SIG-M5 treated with dmso at 0.1 percent for 504 hours (cell line): ENCODE results near the gene CERS5.
A peak's percentile ranks its signal among the peaks of the same experiment; 100 is the strongest.

Source experiments
- DNase-seq: peaks from one replicate; lab custom pipeline; 2025; ENCODE audit not compliant: unreplicated experiment; lab: John Stamatoyannopoulos, UW

Gene CERS5

DNA sequence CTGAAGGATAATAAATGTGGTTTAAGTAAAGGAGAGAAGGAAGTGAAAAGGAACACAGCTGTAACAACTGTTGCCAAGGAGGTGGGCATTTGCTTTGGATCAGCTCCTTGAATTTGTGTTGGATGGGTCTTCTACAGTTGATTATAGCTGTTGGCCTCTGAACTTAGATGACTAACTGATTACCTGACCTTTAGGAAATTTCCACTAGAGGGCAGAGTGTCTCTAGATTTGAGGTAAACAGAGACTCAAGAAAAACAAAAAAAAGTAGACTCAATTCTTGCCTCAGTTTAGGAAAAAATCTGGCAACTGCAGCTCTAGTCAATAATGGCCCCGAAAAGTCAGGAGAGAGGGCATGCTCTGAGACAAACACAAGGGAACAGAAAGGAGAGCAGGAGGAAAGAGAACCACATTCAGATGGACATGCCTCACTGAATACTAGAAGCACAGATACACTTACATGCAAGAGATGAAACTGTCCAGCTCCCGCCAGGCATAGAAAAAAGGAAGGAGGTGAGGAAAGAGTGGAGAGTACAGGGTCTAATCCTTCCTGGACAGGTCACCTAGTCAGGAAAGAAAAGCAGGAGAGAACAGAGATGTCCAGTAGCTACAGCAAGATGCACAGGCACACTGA, 34.5 kb downstream of the CERS5 start:
- no peak for DNase-seq

DNA sequence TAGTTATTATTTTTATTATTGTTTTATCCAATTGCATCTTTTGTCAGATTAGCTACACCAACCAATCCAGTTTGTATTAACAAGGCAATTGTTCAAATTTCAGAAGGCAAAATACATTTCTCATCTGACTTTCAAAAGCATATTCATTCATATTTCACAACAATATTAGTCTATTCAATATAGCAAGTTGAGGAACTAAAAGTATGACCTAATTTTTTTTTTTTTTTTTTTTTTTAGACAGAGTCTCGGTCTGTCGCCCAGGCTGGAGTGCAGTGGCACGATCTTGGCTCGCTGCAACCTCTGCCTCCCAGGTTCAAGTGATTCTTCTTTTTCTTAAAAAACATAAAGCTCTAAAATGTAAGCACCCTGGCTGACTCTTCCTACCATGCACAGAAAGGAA, 37.9 kb downstream of the CERS5 start:
- no peak for DNase-seq

DNA sequence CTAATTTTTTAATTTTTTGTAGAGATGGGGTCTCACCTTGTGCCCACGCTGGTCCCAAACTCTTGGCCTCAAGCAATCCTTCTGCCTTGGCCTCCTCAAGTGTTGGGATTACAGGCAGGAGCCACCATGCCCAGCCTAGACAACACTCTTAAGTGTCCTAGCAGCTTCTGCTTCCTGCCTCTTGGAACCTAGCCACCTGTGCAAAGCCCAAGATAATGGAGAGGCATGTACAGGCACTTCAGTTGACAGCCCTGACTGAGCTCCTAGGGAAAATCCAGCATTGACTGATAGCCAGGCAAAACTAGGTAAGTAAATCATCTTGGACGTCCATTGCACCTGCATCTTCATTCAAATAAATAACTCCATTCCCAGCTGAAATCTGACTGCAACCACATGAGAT, 39.6 kb downstream of the CERS5 start:
- no peak for DNase-seq

DNA sequence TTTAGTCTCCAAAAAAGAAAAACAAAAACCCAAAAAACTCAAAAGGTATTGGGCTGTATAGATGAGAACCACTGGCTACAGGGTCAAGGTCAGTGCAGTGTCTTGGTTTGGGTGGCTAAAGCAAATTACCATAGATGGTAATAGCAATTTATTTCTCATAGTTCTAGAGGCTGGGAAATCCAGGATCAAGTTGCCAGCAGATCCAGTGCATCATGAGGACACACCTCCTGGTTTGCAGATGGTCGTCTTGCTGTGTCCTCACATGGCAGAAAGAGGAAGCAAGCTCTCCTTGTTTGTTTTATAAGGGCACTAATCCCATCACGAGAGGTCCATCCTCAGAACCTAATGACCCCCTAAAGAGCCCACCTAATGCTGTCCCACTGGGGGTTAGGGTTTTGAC, 44.0 kb downstream of the CERS5 start:
- DNase-seq = no peak

DNA sequence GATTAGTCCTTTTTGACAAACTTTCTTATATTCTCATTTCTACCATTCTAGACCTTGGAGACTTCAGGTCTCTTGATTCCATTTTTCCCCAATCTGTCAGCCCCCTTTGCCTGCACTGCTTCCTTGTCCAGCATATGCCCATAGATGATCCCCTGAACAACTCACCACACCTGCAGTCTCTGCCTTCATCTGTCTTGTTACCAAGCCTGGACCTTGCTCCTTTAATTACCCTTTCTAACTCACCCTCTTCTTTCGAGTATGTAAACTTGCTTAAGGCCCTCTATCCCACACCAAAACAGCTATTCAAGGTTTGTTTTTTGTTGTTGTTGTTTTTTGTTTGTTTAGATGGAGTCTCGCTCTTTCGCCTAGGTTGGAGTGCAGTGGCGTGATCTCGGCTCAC, 45.5 kb downstream of the CERS5 start:
- no peak for DNase-seq

DNA sequence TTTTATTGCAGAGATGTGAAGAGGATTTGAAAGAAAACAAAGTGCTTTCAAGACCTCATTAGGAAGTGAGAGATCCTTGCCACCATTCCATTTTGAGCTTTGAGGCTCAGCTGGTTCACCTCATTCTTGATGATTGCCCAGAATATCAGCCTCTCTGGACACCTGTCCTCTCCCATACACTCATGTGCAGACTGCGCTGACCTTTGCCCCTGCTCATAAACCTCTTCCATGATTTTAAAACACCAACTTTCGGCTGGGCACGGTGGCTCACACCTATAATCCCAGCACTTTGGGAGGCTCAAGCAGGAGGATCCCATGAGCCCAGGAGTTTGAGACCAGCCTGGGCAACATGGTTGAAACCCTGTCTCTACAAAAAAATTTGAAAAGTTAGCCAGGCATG, 46.2 kb downstream of the CERS5 start:
- DNase-seq = no peak

DNA sequence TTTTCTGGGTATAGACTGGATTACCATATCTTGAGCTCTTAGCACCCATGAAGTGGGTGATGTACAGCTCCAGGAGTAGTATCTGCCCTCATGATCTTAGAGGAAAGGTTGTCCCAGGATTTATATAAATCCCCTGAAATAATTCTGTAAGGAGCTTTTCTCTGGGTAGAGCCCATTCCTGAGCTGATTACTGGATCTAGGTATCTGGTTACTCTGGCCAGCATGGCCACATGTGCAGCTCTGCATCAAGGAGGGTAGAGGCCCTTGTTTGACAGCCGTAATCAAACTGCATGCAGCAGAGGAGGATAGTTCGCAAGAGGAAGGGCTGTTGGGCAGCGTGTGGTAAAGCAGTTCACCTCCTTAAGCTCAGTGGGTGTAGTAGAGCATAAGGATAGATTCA, 46.6 kb downstream of the CERS5 start:
- no peak for DNase-seq

DNA sequence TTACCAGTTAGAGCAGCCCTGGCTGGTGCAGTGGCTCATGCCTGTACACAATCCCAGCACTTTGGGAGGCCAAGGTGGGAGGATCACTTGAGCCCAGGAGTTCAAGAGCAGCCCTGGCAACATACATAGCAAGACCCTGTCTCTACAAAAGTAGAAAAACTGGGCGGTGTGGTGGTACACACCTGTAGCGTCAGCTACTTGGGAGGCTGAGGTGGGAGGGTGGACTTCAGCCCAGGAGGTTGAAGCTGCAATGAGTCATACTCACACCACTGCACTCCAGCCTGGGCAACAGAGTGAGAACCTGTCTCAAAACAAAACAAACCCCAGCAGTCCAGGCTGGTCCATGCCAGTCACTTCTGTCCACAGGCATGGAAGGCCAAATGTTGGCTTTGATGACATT, 47.8 kb downstream of the CERS5 start:
- no peak for DNase-seq

DNA sequence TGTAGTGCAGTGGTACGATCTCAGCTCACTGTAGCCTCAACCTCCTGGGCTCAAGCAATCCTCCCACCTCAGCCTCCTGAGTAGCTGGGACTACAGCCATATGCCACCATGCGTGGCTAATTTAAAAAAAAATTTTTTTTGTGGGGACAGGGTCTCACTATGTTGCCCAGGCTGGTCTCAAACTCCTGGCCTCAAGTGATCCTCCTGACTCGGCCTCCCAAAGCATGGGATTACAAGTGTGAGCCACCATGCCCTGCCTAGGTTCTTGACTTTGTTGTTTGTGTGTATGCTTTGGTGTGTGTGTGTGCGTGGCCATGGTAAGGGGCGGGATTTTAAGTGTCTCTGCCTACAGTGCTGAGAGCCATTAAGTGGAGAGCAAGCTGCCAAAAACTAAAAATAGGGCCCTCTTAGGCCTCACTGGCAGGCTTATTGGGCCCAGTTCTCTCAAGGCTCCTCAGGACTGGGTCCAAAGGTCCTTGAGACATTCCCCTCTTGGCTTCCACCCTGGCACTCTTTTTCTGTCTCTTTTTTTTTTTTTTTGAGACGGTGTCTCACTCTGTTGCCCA, 50.0 kb downstream of the CERS5 start:
- no peak for DNase-seq

DNA sequence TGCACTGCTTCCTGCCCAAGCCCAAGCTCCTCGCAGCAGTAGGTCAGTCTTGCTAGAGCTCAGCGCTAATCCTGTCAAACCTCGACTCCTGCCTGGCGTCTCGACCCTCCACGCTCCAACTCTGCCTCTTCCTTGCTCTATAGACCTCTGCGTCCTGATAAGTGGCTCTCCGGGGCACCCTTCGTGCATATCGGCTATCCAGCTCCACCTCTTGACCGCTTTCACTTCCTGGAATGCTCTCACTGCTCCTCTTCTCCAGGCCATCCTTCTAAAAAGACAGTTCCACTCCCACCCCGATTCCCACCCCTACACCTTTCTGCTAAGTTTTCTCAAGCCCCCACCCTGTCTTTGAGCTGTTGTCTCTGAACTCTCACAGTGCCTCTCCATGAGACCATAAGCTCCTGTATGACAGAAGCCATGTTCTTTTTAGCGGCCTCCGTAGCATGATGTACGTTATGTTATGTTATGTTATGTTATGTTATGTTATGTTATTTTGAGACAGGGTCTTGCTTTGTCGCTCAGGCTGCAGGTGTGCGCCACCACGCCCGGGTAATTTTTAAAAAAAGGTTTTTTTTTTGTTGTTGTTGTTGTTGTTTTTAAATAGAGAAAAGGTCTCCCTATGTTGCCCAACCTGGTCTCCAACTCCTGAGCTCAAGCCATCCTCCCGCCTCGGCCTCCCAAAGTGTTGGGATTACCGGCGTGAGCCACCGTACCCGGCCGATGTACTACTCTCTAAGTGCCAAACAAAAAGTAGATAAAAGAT, 54.5 kb downstream of the CERS5 start:
- peak; percentile 78 for DNase-seq

DNA sequence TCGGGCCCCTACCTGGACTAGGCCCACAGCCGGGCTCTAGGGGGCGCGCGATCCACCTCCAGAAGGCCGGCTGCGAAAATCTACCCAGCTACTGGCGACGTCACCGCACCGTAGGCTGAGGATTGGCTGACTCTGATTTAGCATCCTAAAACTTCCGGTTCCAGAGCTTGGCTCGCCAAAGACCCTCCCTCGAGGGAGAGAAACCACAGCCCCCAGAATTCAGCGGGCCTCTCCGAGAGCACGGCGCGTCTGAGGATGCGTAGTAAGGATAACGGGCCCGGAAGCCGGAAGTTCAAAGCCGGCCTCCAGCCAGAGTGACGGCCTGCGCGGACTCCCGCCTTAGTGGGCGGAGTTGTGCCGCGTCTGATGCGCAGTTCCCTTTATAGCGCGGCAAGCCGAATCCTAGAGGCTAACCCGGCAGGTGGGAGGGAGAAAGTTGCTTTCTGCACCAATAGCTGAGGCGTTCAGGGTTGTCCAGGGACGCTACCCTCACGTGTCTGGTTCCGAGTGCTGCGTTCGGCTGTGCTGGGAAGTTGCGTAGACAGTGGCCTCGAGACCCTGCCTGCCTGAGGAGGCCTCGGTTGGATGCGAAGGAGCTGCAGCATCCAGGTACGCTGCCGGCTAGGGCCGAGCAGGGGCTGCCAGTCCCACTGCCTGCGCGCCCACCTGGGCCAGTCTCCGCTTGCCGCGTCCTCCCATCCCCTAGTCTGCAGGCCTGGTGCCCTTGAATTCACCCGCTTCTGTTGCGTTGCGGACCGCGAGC, 55.3 kb downstream of the CERS5 start, which contains the start of gene COX14:
TSS of gene COX14 (plus strand) at position 544 of the 763 bp plus-strand sequence. CDS start 7,808 bp downstream, outside the sequence.
- peak; percentile 100 for DNase-seq

DNA sequence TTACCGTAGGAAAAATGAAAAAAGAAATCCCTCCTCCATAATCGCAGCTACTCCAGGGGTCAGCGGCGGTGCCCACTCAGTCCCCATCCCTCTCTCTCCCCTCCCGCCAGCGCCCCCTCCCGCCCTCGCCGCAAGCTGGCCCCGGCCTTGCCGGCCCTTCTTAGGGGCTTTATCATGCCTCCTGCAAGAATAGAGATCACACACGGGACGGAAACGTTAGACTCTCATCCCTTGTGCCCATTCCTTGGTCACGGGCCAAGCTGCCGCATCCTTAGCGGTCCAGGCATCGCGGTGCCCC, 55.8 kb downstream of the CERS5 start:
- no peak for DNase-seq

DNA sequence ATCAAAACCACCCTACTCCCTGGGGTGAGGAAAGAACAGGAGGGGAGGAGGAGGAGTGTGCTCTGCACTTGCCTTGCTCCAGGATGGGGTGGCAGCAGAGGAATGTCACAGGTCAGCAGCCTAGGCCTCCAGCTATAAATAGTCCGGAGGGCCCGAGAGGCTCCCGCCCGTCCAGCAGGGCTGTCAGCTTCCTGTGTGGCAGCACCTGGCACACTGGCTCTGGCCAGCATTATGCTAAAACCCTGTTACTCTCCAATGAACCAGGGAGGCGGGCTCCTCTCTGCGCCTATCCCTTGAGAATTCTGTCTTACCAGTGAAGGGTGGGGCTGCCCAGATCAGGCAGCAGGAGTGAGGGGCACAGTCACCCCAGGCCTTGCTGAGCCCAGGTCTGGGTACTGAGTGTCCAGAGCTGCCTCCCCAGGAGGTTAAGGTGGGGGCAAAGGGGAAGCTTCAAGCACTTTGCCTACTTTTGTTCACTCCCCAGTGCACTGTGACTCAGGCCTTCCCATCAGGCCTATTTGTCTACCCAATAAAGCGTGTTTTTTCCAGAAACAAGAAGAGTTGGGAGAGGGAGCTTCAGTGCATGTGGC, 56.3 kb downstream of the CERS5 start:
- peak; percentile 28 for DNase-seq

DNA sequence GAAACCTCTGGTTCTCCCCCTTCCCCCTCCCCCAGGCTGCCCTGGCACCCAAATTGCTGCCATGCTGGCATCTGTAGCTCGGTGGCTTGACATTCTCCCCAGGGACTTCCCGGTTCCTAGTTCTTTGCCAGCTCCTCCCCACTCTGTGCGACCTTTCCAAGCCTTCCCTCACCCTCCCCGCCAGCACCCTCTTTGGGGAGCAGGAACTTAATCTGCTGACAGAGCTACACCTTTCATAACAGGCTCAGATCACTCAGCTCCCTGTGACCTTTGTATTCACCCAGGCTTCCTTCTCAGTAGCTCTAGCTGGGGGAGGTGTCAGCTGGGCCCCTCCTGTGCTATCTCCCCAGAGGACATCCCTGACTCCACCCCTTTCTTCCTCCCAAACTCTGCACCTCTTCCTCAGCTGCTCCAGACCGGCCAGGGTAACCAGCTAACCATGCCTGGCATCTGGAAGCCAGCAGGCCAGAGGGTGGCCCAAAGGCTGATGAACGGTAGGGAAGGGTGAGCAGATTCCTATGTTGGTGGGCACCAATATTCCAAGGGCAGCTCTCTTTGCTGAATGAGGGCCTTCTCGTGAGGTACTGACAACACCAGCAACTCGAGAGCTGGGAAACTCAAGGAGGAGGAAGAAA, 56.9 kb downstream of the CERS5 start:
- no peak for DNase-seq

DNA sequence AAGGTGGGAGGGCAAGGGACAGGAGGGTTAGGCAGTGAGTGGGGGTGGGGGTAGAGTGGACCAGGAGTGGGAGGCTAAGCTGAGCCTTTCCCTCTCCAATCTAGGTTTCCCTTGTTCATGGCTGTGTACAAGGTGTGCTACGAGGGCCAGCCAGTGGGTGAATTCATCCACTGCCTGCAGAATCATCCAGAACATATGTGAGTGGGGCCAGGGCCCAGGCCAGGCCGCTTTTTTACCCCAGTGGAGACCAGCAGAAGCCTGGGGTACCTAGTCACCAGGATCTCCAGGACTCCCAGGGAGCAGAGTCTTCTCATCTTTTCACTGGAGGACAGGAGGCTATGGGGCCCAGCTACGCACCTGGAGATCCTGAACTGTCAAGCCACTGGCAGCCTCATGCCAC, 57.9 kb downstream of the CERS5 start:
- no peak for DNase-seq

DNA sequence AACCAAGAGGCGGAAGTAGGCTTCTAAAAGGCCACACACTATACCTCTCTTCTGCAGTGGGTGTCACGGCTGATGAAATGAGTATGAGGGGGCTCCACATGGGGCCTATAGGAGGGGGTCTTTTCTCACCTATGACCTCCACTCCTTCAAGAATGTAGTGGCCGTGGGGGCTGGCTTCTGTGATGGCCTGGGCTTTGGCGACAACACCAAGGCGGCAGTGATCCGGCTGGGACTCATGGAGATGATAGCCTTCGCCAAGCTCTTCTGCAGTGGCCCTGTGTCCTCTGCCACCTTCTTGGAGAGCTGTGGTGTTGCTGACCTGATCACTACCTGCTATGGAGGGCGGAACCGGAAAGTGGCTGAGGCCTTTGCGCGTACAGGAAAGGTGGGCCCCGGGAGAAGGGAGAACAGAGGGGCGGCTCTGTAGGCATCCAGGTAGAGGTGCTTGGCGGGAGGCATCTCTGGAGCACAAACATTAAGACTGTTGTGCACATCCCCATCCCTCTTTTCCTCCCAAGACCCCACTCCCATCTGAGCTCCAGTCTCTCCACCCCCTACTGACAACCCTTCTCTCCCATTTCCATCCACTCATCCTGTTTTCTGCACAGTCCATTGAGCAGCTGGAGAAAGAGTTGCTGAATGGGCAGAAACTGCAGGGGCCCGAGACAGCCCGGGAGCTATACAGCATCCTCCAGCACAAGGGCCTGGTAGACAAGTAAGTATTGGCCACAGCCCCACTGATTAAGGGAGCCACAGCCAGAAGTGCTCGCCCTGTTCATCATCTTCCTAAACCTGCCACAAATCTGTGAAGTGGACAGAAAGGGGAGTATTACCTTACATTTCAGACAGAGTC, 59.5 kb downstream of the CERS5 start:
- no peak for DNase-seq

DNA sequence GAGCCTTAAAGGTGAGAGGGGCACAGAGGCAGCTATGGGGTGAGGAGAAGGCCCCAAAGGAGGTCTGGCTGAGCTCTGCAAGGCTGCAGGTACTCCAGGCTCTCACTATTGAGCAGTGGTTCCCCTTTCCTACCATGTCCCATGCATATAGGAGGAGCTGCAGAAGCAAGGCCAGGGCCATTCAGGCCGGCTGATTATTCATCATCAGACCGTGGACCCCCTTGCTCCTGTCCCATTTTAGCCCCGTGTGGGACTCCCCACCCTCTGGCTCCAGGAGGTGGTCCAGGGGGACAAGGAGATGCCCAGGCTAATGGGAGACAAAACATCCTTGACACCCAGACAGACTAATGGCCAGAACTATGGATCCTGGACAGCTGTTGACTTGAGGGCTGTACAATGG, 60.3 kb downstream of the CERS5 start:
- no peak for DNase-seq

DNA sequence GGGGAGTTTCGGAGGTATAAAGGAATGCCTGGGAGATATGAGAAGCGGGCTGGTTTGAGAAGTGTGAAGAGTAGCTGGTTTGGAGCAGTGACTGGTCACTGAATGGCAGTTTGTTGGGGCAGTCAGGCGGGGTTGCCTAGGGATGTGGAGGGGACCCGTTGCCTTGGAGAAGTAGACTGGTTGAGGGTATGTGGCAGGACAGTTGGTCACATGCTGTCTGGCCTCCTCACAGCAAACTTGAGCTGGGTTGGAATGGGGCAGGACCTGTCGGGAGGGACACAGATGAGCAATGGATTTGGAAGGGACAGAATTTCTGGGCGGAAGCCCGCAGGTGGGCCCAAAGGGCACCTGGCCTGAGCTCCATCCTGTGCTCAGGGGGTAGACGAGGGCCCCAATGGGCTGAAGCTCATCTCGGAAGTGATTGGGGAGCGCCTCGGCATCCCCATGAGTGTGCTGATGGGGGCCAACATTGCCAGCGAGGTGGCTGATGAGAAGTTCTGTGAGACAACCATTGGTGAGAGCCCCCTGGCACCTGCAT, 61.2 kb downstream of the CERS5 start:
- no peak for DNase-seq

DNA sequence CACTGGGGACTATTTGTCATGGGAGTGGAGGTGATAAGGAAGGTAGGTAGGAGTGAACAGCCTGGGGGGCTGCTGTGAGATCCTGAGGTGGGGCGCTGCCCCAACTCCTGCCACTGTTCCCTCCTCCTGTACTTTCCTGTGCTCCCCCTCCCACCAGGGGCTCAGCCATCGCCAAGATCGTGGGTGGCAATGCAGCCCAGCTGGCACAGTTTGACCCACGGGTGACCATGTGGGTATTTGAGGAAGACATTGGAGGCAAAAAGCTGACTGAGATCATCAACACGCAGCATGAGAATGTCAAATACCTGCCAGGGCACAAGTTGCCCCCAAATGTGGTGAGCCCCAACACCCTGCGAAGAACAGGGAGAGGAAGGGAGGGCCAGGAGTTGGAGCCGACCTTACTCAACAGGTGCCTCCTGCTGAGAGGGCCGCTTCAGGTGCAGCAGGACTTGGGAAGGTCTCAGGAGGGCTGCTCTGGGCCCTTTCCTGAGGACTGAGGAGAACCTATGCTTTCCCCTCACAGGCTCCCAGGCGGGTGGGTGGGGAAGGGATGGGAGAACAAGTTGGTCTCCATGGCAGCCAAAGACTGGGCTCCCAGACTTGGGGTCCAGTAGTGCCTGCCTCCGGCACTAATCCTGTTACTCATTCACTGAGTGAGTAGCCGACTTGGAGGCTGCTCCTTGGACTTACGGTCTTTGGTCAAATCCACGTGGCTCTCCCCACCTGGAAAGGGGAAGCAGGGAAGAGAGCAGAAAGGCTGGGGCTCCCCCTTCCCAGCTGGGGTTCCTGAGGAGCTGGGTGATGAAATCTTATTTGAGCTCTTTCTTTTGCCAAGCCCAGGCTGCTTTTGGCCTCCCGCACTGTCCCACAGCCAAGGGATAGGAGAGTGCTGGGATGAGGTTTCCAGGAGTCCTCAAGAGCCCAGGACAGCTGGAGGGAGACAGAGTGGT, 62.5 kb downstream of the CERS5 start:
- no peak for DNase-seq
